ENCODE data around the gene CD8B. TPM values are rescaled to one million over a fixed set of nuclear protein-coding genes. Genes with fewer than 3 reads are reported as not detected.

The CD8B gene
- total and polyA plus RNA-seq, 2 donors (not counting 3 experiments of a cell fraction or from before 2014, with no cell fraction given): not detected

- Histone ChIP-seq H3K4me3 (replicated peaks in 1 of 3; ENCODE audit: insufficient read depth in 1 of 3, low read depth in 1 of 3, low read length in 3 of 3) (no peak overlapping the region), H3K79me2 (ENCODE audit: control insufficient read depth, insufficient read depth, low read length) (no peaks in the 10 kb centered on the region), H3K9me1 (replicated peaks; ENCODE audit: control insufficient read depth, extremely low read depth, insufficient read depth, low read length) (no peaks in the 10 kb centered on the region), H2AFZ (ENCODE audit: low read depth, low read length) (no peak overlapping the region), H3K9me3 (replicated peaks; ENCODE audit: control insufficient read depth, insufficient read depth, low read length) (no peaks in the 10 kb centered on the region), H3K27me3 (ENCODE audit: control insufficient read depth in 2 of 2, insufficient read depth in 2 of 2, low read length in 2 of 2) (peaks cover 6 to 8% of the 10 kb centered on the region in 2 experiments), H3K9ac (replicated peaks; ENCODE audit: extremely low read depth, insufficient read depth, low read length) (no peak overlapping the region), H3K4me1 (ENCODE audit: control insufficient read depth, extremely low read depth, insufficient read depth, low read length) (no peaks in the 10 kb centered on the region), H4K20me1 (replicated peaks; ENCODE audit: control insufficient read depth, extremely low read depth, insufficient read depth, low read length) (no peaks in the 10 kb centered on the region), H3K27ac (ENCODE audit: insufficient read depth, low read depth, low read length) (no peak overlapping the region), H3K36me3 (ENCODE audit: control insufficient read depth in 2 of 2, extremely low read depth in 1 of 2, insufficient read depth in 2 of 2, low read length in 2 of 2) (peaks cover 0 to 2% of the 10 kb centered on the region in 2 experiments), H3K4me2 (ENCODE audit: insufficient read depth, low read length) (no peak overlapping the region)
- BruUV-seq (replicated peaks): no TSS peak
- intact Hi-C loops (cut with micrococcal nuclease): no loop called here
- dilution Hi-C loops (cut with MboI; ENCODE audit: extremely low pct_ligation_motif_present, low sequenced_read_pairs): no loop called here
- FAIRE-seq (no peak), DNase-seq (ENCODE audit: low read depth, low spot score) (no peak)
- TF ChIP-seq FOS (IDR thresholded peaks at IDR 0.05; ENCODE audit: borderline replicate concordance, insufficient read depth, low read length) (no peak), EZH2 (IDR thresholded peaks at IDR 0.05; ENCODE audit: borderline replicate concordance, low read depth, low read length, severe bottlenecking) (no peak), JUN (IDR thresholded peaks at IDR 0.05; ENCODE audit: borderline replicate concordance, insufficient read depth, insufficient read length, low read depth) (no peak), CTCF (IDR thresholded peaks at IDR 0.05; ENCODE audit: extremely low read depth in 1 of 2, insufficient read depth in 1 of 2, low read depth in 1 of 2, low read length in 2 of 2) (no peak), POLR2AphosphoS5 (IDR thresholded peaks at IDR 0.05; ENCODE audit: insufficient read depth, low read depth, low read length) (no peak), MYC (IDR thresholded peaks at IDR 0.05; ENCODE audit: low read depth, low read length) (no peak), POLR2A (IDR thresholded peaks at IDR 0.05; ENCODE audit: low read depth, low read length) (no peak), GATA2 (IDR thresholded peaks at IDR 0.05; ENCODE audit: insufficient read depth, insufficient read length, low read depth, low read length) (no peak)
- TF ChIP-seq, protein P1, sequence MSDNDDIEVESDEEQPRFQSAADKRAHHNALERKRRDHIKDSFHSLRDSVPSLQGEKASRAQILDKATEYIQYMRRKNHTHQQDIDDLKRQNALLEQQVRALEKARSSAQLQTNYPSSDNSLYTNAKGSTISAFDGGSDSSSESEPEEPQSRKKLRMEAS (IDR thresholded peaks at IDR 0.05; ENCODE audit: insufficient read depth, insufficient read length): no peak
- ChIA-PET POLR2A (no interaction called here), CTCF (interaction anchor here (1.3 kb wide), 1 partner anchor 24 kb away, joined by 3 read pairs; no protein-coding TSS in a partner anchor)
Measured at GRCh38 chr2:86781363-86781762, 80.3 kb downstream of the CD8B start.
